Psoas muscle (tissue), 8 donors: Measurements from ENCODE around the gene ERC2. TPM values are rescaled to one million over a fixed set of nuclear protein-coding genes. Genes with fewer than 3 reads are reported as not detected.

Experiments used
- ATAC-seq, 4 donors: fragments of 200-7000 bp; cut with Tn5 transposase; one replicate each; pipeline ENCODE4 v1.9.1; 2020; ENCODE audit warnings: moderate library complexity in 3 of 4, mild to moderate bottlenecking in 2 of 4
- DNase-seq, 2 donors: peaks; one replicate each; pipeline ENCODE4 v3.0.0-alpha.2; 2020
- H3K27ac ChIP-seq: fragments of 200-600 bp; one replicate; pipeline ENCODE4 v1.8.0; 2022
- H3K27me3 ChIP-seq, 3 donors: fragments of 200-600 bp in 1 of 3; one replicate each; pipeline versions ENCODE4 v1.6.1 to v1.8.0; 2013 to 2022; ENCODE audit warnings: low read length in 2 of 3, mild to moderate bottlenecking in 2 of 3, moderate library complexity in 1 of 3; ENCODE audit not compliant: insufficient read depth in 3 of 3
- H3K36me3 ChIP-seq, 2 donors: fragments of 200-600 bp in 1 of 2; one replicate each; pipeline versions ENCODE4 v1.6.1 to v1.8.0; 2013 to 2022; ENCODE audit warnings: low read depth in 1 of 2, mild to moderate bottlenecking in 1 of 2, moderate library complexity in 1 of 2; ENCODE audit not compliant: insufficient read depth in 1 of 2
- H3K4me1 ChIP-seq: fragments of 200-600 bp; one replicate; pipeline ENCODE4 v1.8.0; 2022
- H3K4me3 ChIP-seq: fragments of 200-600 bp; one replicate; pipeline ENCODE4 v1.8.0; 2022; ENCODE audit warnings: mild to moderate bottlenecking
- H3K9me3 ChIP-seq: fragments of 200-600 bp; one replicate; pipeline ENCODE4 v1.8.0; 2022
- CTCF ChIP-seq: fragments of 200-600 bp; IDR thresholded peaks from one replicate; pipeline ENCODE4 v1.8.0; 2022; ENCODE audit warnings: antibody characterized with exemption
- WGBS, 3 donors: extraction: QIAGEN DNeasy Blood & Tissue Kit; methylation state at CpG; one replicate each; pipeline versions ENCODE4 v1.1.6 to v1.1.7; 2013; 5-methylcytosine and 5-hydroxymethylcytosine counted together
- intact Hi-C, 2 donors: fragments of 100-400 bp; cut with DNase I; formaldehyde crosslinking; loops; one replicate each; pipeline versions ENCODE4 v1.11.0 to v1.14.2; 2022
- polyA plus RNA-seq, 3 donors: library from polyadenylated mRNA; stranded (reverse); fragments of 200-250 nt; gene quantifications; one replicate each; pipeline ENCODE4 v1.2.3, GENCODE V29; 2013
- total RNA-seq, 4 donors: library from RNA; stranded (reverse); fragmentation: NEBNext Ultra II Directional in 2 of 4; extraction: Animal tissue kit (Norgen Biotek cat#: 25700) in 2 of 4; gene quantifications; one replicate each; pipeline versions ENCODE4 v1.2.1 to v1.2.4, GENCODE V29; 2021 to 2023
- donor health status: healthy with polysubstance abuse.
- donor health status: DM: no; HTN: no; CAD: no; lungs with moderate emphysema.
- donor health status: Bipolar disorder and iron deficiency.
- donor health status: healthy.
- donor health status: DM: yes; HTN: yes; CAD: no.
- donor health status: DM: no; HTN: no; CAD: no.
- donor health status: DM: no; HTN: no; CAD: no.
- donor health status: DM: yes; HTN: yes; CAD: no.

Gene ERC2
- total and polyA plus RNA-seq, 7 donors = 0.04 to 0.15 TPM; not detected in 5

- no peak for TF ChIP-seq CTCF
- Histone ChIP-seq H3K4me3 (no peak overlapping the region), H3K27ac (no peak overlapping the region), H3K36me3 (no peaks in the 10 kb centered on the region), H3K9me3 (no peaks in the 10 kb centered on the region), H3K27me3 (peaks cover 0 to 3% (median 0%) of the 10 kb centered on the region in 3 donors), H3K4me1 (no peaks in the 10 kb centered on the region)
- intact Hi-C loops = no loop called here
- DNase-seq = no peak
- 43 to 53% (median 44%) methylated on average over 2 of the region's 2 CpGs for WGBS, 3 donors
- no peak for ATAC-seq
Observed at GRCh38 chr3:56295161-56295560, 173.1 kb downstream of the ERC2 start.

GRCh38 chr3:56294286-56294685, 174.0 kb downstream of the ERC2 start:
- no peak for ATAC-seq
- Histone ChIP-seq H3K27ac (no peak overlapping the region), H3K27me3 (peaks cover 0 to 3% (median 0%) of the 10 kb centered on the region in 3 donors), H3K9me3 (no peaks in the 10 kb centered on the region), H3K36me3 (no peaks in the 10 kb centered on the region), H3K4me3 (no peak overlapping the region), H3K4me1 (no peaks in the 10 kb centered on the region)
- no peak for TF ChIP-seq CTCF
- DNase-seq = no peak
- 56 to 74% (median 63%) methylated on average over 1 of the region's 1 CpG for WGBS, 3 donors
- intact Hi-C loops = no loop called here

- ATAC-seq = no peak
- intact Hi-C loops = no loop called here
- no peak overlapping the region for H3K4me3 ChIP-seq
- 84 to 87% (median 85%) methylated on average over 3 of the region's 3 CpGs for WGBS, 3 donors
- H3K4me1 ChIP-seq = no peaks in the 10 kb centered on the region
- no peaks in the 10 kb centered on the region for H3K9me3 ChIP-seq
- H3K27ac ChIP-seq = no peak overlapping the region
- no peak for DNase-seq
- TF ChIP-seq CTCF = no peak
- peaks cover 0 to 3% (median 0%) of the 10 kb centered on the region in 3 donors for H3K27me3 ChIP-seq
- H3K36me3 ChIP-seq = no peaks in the 10 kb centered on the region
Observed at GRCh38 chr3:56291953-56292352, 176.3 kb downstream of the ERC2 start.

GRCh38 chr3:56291244-56291680, 177.0 kb downstream of the ERC2 start:
- Histone ChIP-seq H3K27ac (no peak overlapping the region), H3K9me3 (no peaks in the 10 kb centered on the region), H3K4me1 (no peaks in the 10 kb centered on the region), H3K27me3 (peaks cover 0 to 3% (median 0%) of the 10 kb centered on the region in 3 donors), H3K36me3 (no peaks in the 10 kb centered on the region), H3K4me3 (no peak overlapping the region)
- no peak for TF ChIP-seq CTCF
- intact Hi-C loops = no loop called here
- ATAC-seq (no peak), DNase-seq (no peak)
- 75 to 79% (median 76%) methylated on average over 3 of the region's 3 CpGs for WGBS, 3 donors

- TF ChIP-seq CTCF = no peak
- peaks cover 0 to 3% (median 0%) of the 10 kb centered on the region in 3 donors for H3K27me3 ChIP-seq
- DNase-seq (no peak), ATAC-seq (no peak)
- no peak overlapping the region for H3K4me3 ChIP-seq
- H3K4me1 ChIP-seq = no peaks in the 10 kb centered on the region
- no peak overlapping the region for H3K27ac ChIP-seq
- H3K36me3 ChIP-seq = no peaks in the 10 kb centered on the region
- no peaks in the 10 kb centered on the region for H3K9me3 ChIP-seq
- WGBS, 3 donors = 85 to 88% (median 86%) methylated on average over 2 of the region's 2 CpGs
- intact Hi-C loops = no loop called here
Observed at GRCh38 chr3:56290374-56290773, 177.9 kb downstream of the ERC2 start.
